GM19397 (cell line): Measurements from ENCODE around the gene NUBP2.
A peak's percentile ranks its signal among the peaks of the same experiment; 100 is the strongest.

Experiments
- ATAC-seq: cut with Tn5 transposase; IDR thresholded peaks from one replicate; pipeline ENCODE4 v1.9.1; 2021; ENCODE audit warnings: mild to moderate bottlenecking, moderate library complexity; ENCODE audit not compliant: unreplicated experiment

NUBP2 gene, protein sequence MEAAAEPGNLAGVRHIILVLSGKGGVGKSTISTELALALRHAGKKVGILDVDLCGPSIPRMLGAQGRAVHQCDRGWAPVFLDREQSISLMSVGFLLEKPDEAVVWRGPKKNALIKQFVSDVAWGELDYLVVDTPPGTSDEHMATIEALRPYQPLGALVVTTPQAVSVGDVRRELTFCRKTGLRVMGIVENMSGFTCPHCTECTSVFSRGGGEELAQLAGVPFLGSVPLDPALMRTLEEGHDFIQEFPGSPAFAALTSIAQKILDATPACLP

GRCh38 chr16:1782408-1783264 lies at the start of gene NUBP2, which contains the start of gene SPSB3:
NUBP2 (plus strand) TSS chr16:1782960; CDS start chr16:1783021, 61 bp downstream.
SPSB3 (minus strand) TSS chr16:1782571; CDS start chr16:1781483, 1,088 bp downstream.
- peak; percentile 83 for ATAC-seq

GRCh38 chr16:1734123-1734522 lies 48.6 kb upstream of the NUBP2 start:
- ATAC-seq: no peak

GRCh38 chr16:1734816-1735215 lies 47.9 kb upstream of the NUBP2 start:
- ATAC-seq: no peak

DNA sequence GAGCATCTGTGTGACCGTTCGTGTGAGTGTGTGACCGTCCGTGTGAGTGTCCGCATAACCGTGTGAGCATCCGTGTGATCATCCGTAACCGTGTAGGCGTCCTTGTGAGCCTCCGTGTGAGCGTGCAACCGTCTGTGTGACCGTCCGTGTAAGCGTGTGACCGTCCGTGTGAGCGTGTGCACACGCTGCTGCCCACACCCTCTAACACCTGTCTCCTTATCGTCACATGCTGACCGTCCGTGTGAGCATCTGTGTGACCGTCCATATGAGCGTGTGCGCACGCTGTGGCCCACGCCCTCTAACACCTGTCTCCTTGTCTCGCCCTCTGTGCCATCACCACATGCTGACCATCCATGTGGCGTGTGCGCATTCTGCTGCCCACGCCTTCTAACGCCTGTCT lies 42.5 kb upstream of the NUBP2 start:
- ATAC-seq: no peak

DNA sequence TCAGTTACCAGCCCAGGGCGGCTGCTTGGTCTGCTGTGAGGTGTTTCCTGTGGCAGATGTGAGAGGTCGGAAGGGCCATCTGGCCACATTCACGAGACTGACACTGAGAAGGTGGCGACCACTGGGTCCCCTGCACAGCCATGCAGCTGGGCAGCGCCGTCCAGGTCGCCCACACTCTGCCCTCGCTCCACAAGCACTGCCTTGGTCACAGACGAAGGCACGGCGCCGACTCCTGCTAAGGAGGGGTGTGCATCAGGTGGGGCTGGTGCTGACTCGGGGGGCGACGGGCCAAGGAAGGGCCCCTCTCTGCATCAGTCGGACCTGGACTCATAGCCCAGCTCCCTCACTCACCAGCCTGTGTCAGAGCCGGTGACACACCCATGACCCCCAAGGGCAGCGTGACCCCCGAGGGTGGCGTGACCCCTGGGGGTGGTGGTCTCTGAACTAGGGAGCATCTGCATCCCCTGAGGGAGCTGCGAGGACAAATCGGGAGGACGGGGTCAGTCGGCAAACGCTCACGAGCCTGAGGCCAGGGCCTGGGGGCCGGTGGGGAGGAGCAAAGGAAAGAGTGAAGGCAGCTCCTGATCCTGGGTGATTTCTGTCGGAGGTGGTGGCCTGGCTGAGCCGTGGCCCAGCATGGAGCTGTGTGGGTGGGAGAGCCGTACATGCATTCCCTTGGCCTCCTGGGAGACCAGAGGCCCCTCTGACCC lies 41.8 kb upstream of the NUBP2 start:
- ATAC-seq: no peak

GRCh38 chr16:1741553-1742165 lies 41.1 kb upstream of the NUBP2 start:
- no peak for ATAC-seq

- no peak for ATAC-seq
These were observed 39.1 kb upstream of the NUBP2 start for GRCh38 chr16:1743376-1744337.

DNA sequence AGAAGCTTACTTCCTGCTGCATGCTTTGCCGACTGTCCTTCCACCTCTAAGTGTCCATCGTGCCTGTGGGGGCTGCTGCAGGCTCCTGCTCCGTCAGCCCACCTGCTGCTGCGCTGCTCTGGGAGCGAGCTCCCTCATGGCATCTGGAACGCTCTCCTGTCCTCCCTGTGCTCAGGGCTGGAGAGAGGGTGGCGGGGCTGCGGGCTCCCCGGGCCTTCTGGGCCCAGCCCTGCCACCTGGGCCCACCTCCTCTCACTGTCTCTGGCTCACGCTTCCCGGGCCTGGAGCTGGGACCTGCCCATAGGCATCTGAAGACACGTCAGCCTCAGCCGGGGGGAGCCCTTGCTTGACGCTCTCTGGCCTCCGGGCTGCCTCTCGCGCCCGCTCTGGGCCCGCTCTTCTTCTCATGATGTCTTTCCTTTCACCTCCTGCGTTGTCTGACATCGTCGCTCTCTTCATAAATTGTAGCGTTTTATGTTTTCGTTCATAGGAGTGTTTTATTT lies 38.4 kb upstream of the NUBP2 start:
- no peak for ATAC-seq

GRCh38 chr16:1745181-1745899 lies 37.4 kb upstream of the NUBP2 start:
- ATAC-seq: no peak

DNA sequence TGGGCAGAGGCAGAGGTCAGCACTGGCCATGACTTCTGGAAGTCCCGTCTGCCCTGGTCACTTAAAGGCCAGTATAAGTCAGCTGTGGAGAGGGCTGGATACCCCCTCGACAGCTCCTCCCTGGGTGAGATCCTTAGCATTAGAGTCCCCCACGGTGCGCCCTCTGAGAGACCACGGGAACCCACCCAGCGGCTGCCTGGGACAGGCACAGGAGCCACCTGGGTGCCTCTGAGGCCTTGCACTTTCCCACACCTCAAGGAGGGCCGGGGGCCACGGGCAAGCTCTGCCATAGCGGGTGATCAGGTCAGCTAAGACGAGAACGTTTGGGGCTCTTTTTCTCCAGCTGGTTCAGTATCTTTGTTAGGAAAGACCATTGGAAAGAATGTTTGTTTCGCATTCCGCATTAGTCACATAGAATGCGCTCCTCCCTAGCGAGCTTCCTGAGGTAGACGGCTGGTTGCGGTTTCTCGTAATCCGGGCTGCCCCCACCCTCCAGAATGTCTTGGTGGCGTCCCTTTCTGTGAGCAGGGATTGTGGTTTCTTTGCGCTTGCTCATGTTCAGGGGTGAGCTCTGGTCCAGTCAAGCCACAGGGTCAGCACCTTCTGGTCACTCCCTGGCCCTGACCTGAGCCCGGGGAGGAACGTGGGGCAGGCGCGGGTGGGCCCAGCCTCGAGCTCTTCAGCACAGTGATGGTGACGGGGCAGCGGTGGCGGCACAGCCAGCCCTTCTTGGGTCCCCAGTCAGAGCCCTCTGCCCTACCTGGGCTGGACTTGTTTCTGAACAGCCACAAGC lies 36.7 kb upstream of the NUBP2 start:
- no peak for ATAC-seq

- no peak for ATAC-seq
These were observed 36.0 kb upstream of the NUBP2 start for GRCh38 chr16:1746693-1747195.

GRCh38 chr16:1747934-1748333 lies 34.8 kb upstream of the NUBP2 start:
- ATAC-seq: no peak

- no peak for ATAC-seq
These were observed 33.3 kb upstream of the NUBP2 start for GRCh38 chr16:1749152-1750117.

DNA sequence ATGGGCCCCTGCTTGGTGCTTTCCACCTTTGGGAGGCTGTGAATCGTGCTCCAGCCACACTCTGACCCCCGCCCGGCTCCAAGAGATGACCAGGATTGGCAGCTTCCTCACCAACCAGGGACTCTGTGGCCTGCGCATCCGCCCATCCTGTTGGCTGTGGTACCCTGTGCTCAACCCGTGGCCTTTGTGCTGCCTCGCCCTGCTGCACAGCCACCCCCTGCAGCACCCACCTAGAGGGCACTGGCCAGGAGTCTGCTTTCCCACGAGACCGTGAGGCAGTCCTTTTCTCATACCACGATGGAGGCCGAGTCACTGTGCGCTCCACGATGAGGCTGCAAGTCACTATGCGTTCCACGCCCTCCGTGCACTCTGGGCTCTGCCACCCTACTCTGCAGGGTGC lies 30.8 kb upstream of the NUBP2 start:
- ATAC-seq: no peak

- ATAC-seq: no peak
These were observed 29.9 kb upstream of the NUBP2 start for GRCh38 chr16:1752853-1753252.

GRCh38 chr16:1754204-1754603 lies 28.6 kb upstream of the NUBP2 start:
- no peak for ATAC-seq
